H9 (cell line): ENCODE measurements around the gene MMD. TPM values are rescaled to one million over a fixed set of nuclear protein-coding genes. Genes with fewer than 3 reads are reported as not detected.

ENCODE experiments used
- DNase-seq: peaks from one replicate; pipeline ENCODE4 v3.0.0-alpha.2; 2017
- H2AFZ ChIP-seq: one replicate; pipeline ENCODE4 v1.6.1; 2013; ENCODE audit warnings: mild to moderate bottlenecking, low read length, control low read depth, moderate library complexity
- H2AK5ac ChIP-seq: 2 replicates; pipeline ENCODE4 v1.6.1; 2013; ENCODE audit warnings: low read length, control low read depth, mixed read lengths; ENCODE audit not compliant: insufficient read length
- H2BK120ac ChIP-seq: one replicate; pipeline ENCODE4 v1.6.1; 2013; ENCODE audit warnings: low read depth, mild to moderate bottlenecking, low read length, control low read depth, inconsistent platforms; ENCODE audit not compliant: poor library complexity, severe bottlenecking
- H2BK12ac ChIP-seq: 2 replicates; pipeline ENCODE4 v1.6.1; 2013; ENCODE audit warnings: low read length, control low read depth, mixed read lengths, low read depth; ENCODE audit not compliant: insufficient read length
- H2BK15ac ChIP-seq: 2 replicates; pipeline ENCODE4 v1.6.1; 2013; ENCODE audit warnings: low read depth, low read length, control low read depth
- H2BK20ac ChIP-seq: one replicate; pipeline ENCODE4 v1.6.1; 2013; ENCODE audit warnings: low read depth, mild to moderate bottlenecking, low read length, control low read depth, inconsistent platforms; ENCODE audit not compliant: poor library complexity, severe bottlenecking
- H2BK5ac ChIP-seq: 2 replicates; pipeline ENCODE4 v1.6.1; 2013; ENCODE audit warnings: low read length, control low read depth, mixed read lengths; ENCODE audit not compliant: insufficient read length
- H3K14ac ChIP-seq: 2 replicates; pipeline ENCODE4 v1.6.1; 2013; ENCODE audit warnings: low read length, control low read depth; ENCODE audit not compliant: insufficient read depth
- H3K18ac ChIP-seq: 2 replicates; pipeline ENCODE4 v1.6.1; 2013; ENCODE audit warnings: low read depth, mild to moderate bottlenecking, mixed read lengths, low read length, control low read depth; ENCODE audit not compliant: insufficient read length
- H3K23ac ChIP-seq: 2 replicates; pipeline ENCODE4 v1.6.1; 2013; ENCODE audit warnings: low read length, control low read depth, mixed read lengths, low read depth; ENCODE audit not compliant: insufficient read length
- H3K23me2 ChIP-seq: 2 replicates; pipeline ENCODE4 v1.6.1; 2013; ENCODE audit warnings: low read depth, mild to moderate bottlenecking, mixed read lengths, low read length, control low read depth; ENCODE audit not compliant: insufficient read length, poor library complexity, severe bottlenecking
- H3K27ac ChIP-seq: 2 replicates; pipeline ENCODE4 v1.5.1; 2013; ENCODE audit warnings: low read length, control low read depth, mixed read lengths, low read depth; ENCODE audit not compliant: insufficient read length
- H3K27me3 ChIP-seq: 2 replicates; pipeline ENCODE4 v1.6.1; 2013; ENCODE audit warnings: low read length, control low read depth, inconsistent platforms; ENCODE audit not compliant: insufficient read depth
- H3K4ac ChIP-seq: 2 replicates; pipeline ENCODE4 v1.6.1; 2013; ENCODE audit warnings: low read depth, mild to moderate bottlenecking, control low read depth, inconsistent platforms, low read length, moderate library complexity
- H3K4me1 ChIP-seq: 2 replicates; pipeline ENCODE4 v1.6.1; 2013; ENCODE audit warnings: low read length, control low read depth, inconsistent platforms; ENCODE audit not compliant: insufficient read depth
- H3K4me2 ChIP-seq: 2 replicates; pipeline ENCODE4 v1.6.1; 2013; ENCODE audit warnings: low read length, control low read depth, mixed read lengths; ENCODE audit not compliant: insufficient read length, insufficient read depth
- H3K56ac ChIP-seq: 2 replicates; pipeline ENCODE4 v1.6.1; 2013; ENCODE audit warnings: low read depth, mild to moderate bottlenecking, mixed read lengths, low read length, control low read depth; ENCODE audit not compliant: insufficient read length
- H3K79me1 ChIP-seq: 2 replicates; pipeline ENCODE4 v1.6.1; 2013; ENCODE audit warnings: low read depth, mild to moderate bottlenecking, moderate library complexity, low read length, control low read depth, inconsistent platforms; ENCODE audit not compliant: insufficient read depth, poor library complexity, severe bottlenecking
- H3K79me2 ChIP-seq: 2 replicates; pipeline ENCODE4 v1.6.1; 2013; ENCODE audit warnings: low read length, control low read depth, inconsistent platforms; ENCODE audit not compliant: insufficient read depth
- H3K9ac ChIP-seq: 2 replicates; pipeline ENCODE4 v1.6.1; 2013; ENCODE audit warnings: low read length, control low read depth, mixed read lengths; ENCODE audit not compliant: insufficient read length; ENCODE audit errors: extremely low read depth
- H3K9me3 ChIP-seq: one replicate; pipeline ENCODE4 v1.6.1; 2013; ENCODE audit warnings: low read depth, low read length, inconsistent platforms; ENCODE audit not compliant: control insufficient read depth
- H3T11ph ChIP-seq: one replicate; pipeline ENCODE4 v1.6.1; 2013; ENCODE audit warnings: mild to moderate bottlenecking, low read length, control low read depth, inconsistent platforms
- H4K20me1 ChIP-seq: one replicate; pipeline ENCODE4 v1.6.1; 2013; ENCODE audit not compliant: control insufficient read depth, insufficient read length, insufficient read depth
- H4K5ac ChIP-seq: 2 replicates; pipeline ENCODE4 v1.6.1; 2013; ENCODE audit warnings: low read depth, mild to moderate bottlenecking, mixed read lengths, low read length, control low read depth; ENCODE audit not compliant: insufficient read length
- H4K8ac ChIP-seq: replicated peaks from 2 replicates; pipeline ENCODE4 v1.6.1; 2013; ENCODE audit warnings: low read length, control low read depth, mixed read lengths, low read depth; ENCODE audit not compliant: insufficient read length
- H4K91ac ChIP-seq: 2 replicates; pipeline ENCODE4 v1.6.1; 2013; ENCODE audit warnings: low read depth, mild to moderate bottlenecking, moderate library complexity, mixed read lengths, low read length, control low read depth; ENCODE audit not compliant: insufficient read length
- H3K27ac Mint-ChIP-seq, 3 experiments: 2 replicates in 2 of 3; 3 replicates in 1 of 3; pipeline ENCODE4 v1.8.0; 2020 to 2021; ENCODE audit warnings: mixed read lengths in 3 of 3, mild to moderate bottlenecking in 1 of 3, moderate library complexity in 1 of 3
- H3K27me3 Mint-ChIP-seq: 2 replicates; pipeline ENCODE4 v1.8.0; 2021; ENCODE audit warnings: low read depth, mild to moderate bottlenecking, moderate library complexity, mixed read lengths
- H3K36me3 Mint-ChIP-seq, 3 experiments: 2 replicates in 2 of 3; 3 replicates in 1 of 3; pipeline ENCODE4 v1.8.0; 2020 to 2021; ENCODE audit warnings: low read depth in 3 of 3, mixed read lengths in 3 of 3; ENCODE audit not compliant: insufficient read depth in 1 of 3
- H3K4me1 Mint-ChIP-seq, 2 experiments: 2 replicates each; pipeline ENCODE4 v1.8.0; 2020; ENCODE audit warnings: mixed read lengths in 2 of 2
- H3K4me3 Mint-ChIP-seq, 2 experiments: 2 replicates in 1 of 2; 3 replicates in 1 of 2; pipeline ENCODE4 v1.8.0; 2020 to 2021; ENCODE audit warnings: mild to moderate bottlenecking in 2 of 2, mixed read lengths in 2 of 2, moderate library complexity in 1 of 2
- H3K9me3 Mint-ChIP-seq, 2 experiments: 2 replicates in 1 of 2; 3 replicates in 1 of 2; pipeline ENCODE4 v1.8.0; 2020; ENCODE audit warnings: mild to moderate bottlenecking in 2 of 2, mixed read lengths in 2 of 2, moderate library complexity in 1 of 2
- WGBS: extraction: QIAGEN DNeasy Blood & Tissue Kit; methylation state at CpG from one replicate; pipeline ENCODE4 v1.1.7; 2013; ENCODE audit warnings: missing lambda C conversion rate, low lambda C conversion rate, mixed read lengths; ENCODE audit not compliant: insufficient read length; ENCODE audit errors: extremely low coverage; 5-methylcytosine and 5-hydroxymethylcytosine counted together
- total RNA-seq: library from RNA; stranded (reverse); gene quantifications from 2 replicates; pipeline ENCODE4 v1.2.1, GENCODE V29; 2021
- TF ChIP-seq, protein P1 (sequence below): fragments of 200-600 bp; sonication (generic); conservative IDR thresholded peaks from 3 replicates; pipeline ENCODE4 v1.8.0; 2021; ENCODE audit warnings: antibody characterized with exemption, mild to moderate bottlenecking

MMD gene
- total RNA-seq, 1 experiment from 2014 or later = 24.0 TPM

DNA sequence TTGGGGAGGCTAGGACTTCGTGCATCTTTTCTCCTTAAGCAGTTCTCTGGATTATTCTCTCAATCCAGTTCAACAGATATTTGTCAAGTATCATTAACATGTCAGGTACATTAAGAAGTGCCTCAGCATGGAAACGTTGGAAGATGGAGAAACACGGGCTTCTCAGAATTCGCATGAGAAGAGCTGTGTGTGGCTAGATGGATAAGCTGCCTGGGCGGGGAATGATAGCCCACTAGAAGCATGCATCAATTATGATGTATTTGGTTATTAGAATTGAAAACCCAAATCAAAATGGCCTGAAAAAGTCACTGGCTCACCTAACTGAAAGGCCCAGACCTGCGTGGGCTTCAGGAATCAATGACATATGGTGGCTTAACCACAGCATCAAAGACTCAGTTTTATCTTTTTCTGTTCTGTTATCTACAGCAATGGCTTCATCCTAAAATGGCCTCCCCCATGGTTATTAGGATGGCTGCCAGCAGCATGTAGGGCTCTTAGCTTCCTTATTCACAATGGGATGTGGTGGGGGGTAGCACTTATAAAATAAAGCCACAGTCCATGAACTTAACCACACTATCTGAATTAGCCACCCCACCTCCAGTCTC, 43.9 kb downstream of the MMD start:
- no peak overlapping the region for H3T11ph ChIP-seq
- H2AFZ ChIP-seq = no peak overlapping the region
- no peaks in the 10 kb centered on the region for H3K23me2 ChIP-seq
- no peak overlapping the region for H3K56ac ChIP-seq
- no peak for DNase-seq
- no peak overlapping the region for H3K18ac ChIP-seq
- no peak overlapping the region for H2BK12ac ChIP-seq
- Mint-ChIP-seq H3K4me1 (no peaks in the 10 kb centered on the region), H3K36me3 (peaks cover 0 to 4% (median 0%) of the 10 kb centered on the region in 3 experiments; a peak in 2 of 7 replicates), H3K27me3 (no peaks in the 10 kb centered on the region; the same call in 1 of the 2 replicates), H3K27ac (no peak overlapping the region), H3K4me3 (no peak overlapping the region), H3K9me3 (peaks cover 3 to 7% of the 10 kb centered on the region in 2 experiments; a peak in 3 of 5 replicates)
- no peak overlapping the region for H3K14ac ChIP-seq
- H3K4me1 ChIP-seq = no peaks in the 10 kb centered on the region
- no CpG with 5 or more reads among the region's 6 CpGs for WGBS
- H2BK5ac ChIP-seq = no peak overlapping the region
- no peaks in the 10 kb centered on the region for H4K20me1 ChIP-seq
- no peaks in the 10 kb centered on the region for H3K79me1 ChIP-seq
- no peak overlapping the region for H2AK5ac ChIP-seq
- no peak overlapping the region for H4K91ac ChIP-seq
- H2BK120ac ChIP-seq = no peak overlapping the region
- H3K9ac ChIP-seq = no peak overlapping the region
- no peaks in the 10 kb centered on the region for H3K27me3 ChIP-seq
- no peaks in the 10 kb centered on the region for H3K9me3 ChIP-seq
- H4K5ac ChIP-seq = no peak overlapping the region
- no peak overlapping the region for H4K8ac ChIP-seq
- H2BK15ac ChIP-seq = no peak overlapping the region
- no peak overlapping the region for H3K27ac ChIP-seq
- no peak overlapping the region for H3K23ac ChIP-seq
- H3K4me2 ChIP-seq = no peak overlapping the region
- H3K79me2 ChIP-seq = no peaks in the 10 kb centered on the region
- TF ChIP-seq, protein P1, sequence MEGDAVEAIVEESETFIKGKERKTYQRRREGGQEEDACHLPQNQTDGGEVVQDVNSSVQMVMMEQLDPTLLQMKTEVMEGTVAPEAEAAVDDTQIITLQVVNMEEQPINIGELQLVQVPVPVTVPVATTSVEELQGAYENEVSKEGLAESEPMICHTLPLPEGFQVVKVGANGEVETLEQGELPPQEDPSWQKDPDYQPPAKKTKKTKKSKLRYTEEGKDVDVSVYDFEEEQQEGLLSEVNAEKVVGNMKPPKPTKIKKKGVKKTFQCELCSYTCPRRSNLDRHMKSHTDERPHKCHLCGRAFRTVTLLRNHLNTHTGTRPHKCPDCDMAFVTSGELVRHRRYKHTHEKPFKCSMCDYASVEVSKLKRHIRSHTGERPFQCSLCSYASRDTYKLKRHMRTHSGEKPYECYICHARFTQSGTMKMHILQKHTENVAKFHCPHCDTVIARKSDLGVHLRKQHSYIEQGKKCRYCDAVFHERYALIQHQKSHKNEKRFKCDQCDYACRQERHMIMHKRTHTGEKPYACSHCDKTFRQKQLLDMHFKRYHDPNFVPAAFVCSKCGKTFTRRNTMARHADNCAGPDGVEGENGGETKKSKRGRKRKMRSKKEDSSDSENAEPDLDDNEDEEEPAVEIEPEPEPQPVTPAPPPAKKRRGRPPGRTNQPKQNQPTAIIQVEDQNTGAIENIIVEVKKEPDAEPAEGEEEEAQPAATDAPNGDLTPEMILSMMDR = no peak
- no peak overlapping the region for H2BK20ac ChIP-seq
- no peak overlapping the region for H3K4ac ChIP-seq
